Measurements from ENCODE around the gene LRMDA. TPM values are rescaled to one million over a fixed set of nuclear protein-coding genes. Genes with fewer than 3 reads are reported as not detected.

Gene LRMDA
- total and polyA plus RNA-seq, 2 of the 8 experiments (the other 6 are each of a cell fraction or from before 2014, with no cell fraction given) = 0.86 to 2.8 TPM

DNA sequence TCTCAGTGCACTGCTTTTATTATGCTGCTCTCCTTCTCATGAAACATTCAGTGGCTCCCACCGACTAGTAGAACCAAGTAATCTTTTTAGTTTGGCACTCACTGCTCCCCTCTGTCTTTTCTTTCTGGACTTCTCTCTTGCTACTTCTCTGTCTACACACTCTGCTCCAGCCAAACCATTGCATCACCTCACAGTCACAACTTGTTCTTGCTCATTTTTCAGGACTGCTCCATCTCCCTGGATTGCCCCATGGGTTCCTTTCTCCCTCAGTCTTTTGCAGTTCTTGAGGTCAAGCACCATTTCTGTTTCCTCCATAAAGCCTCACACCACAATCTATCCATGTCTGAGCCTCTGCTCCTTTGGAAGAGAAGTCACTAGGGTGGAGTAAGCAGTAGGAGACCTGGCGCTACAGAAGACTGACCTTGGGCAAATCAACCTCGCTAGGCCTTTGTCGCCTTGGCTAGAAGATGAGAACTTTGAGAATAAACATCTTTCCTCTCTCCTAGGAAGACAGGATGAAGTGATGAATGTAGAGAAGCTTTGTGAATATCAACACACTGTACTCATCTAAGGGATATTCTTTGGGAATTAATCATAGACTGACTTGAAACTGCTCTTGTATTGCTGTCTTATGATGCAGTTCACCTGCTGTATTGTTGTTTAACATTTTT lies 186.2 kb downstream of the LRMDA start:
- Histone ChIP-seq H3K79me2 (ENCODE audit: control insufficient read depth in 1 of 2, insufficient read depth in 2 of 2, low read length in 2 of 2) (no peaks in the 10 kb centered on the region), H4K91ac (replicated peaks; ENCODE audit: insufficient read length, low read length) (no peak overlapping the region), H4K8ac (ENCODE audit: extremely low read depth, insufficient read depth, low read length) (no peak overlapping the region), H2BK20ac (ENCODE audit: low read length) (no peak overlapping the region), H2BK5ac (ENCODE audit: low read depth, low read length) (no peak overlapping the region), H3K9me3 (ENCODE audit: insufficient read depth in 2 of 2, low read depth in 1 of 2, low read length in 1 of 2) (no peaks in the 10 kb centered on the region), H3K4ac (replicated peaks; ENCODE audit: insufficient read length, low read depth, low read length) (no peak overlapping the region), H4K5ac (ENCODE audit: insufficient read length, low read depth, low read length) (no peak overlapping the region), H4K20me1 (replicated peaks in 1 of 2; ENCODE audit: control insufficient read depth in 1 of 2, insufficient read depth in 2 of 2, low read length in 2 of 2) (no peaks in the 10 kb centered on the region), H3K27ac (ENCODE audit: low read depth, low read length) (no peak overlapping the region), H3K79me1 (ENCODE audit: low read depth, low read length) (no peaks in the 10 kb centered on the region), H3K36me3 (ENCODE audit: control insufficient read depth in 2 of 4, insufficient read depth in 4 of 4, low read length in 3 of 4) (no peaks in the 10 kb centered on the region), H3K14ac (ENCODE audit: insufficient read length) (no peak overlapping the region), H3K56ac (replicated peaks; ENCODE audit: insufficient read length, low read depth, low read length) (no peak overlapping the region), H3K9ac (replicated peaks in 1 of 4; ENCODE audit: extremely low read depth in 1 of 4, low read depth in 3 of 4, low read length in 3 of 4) (no peak overlapping the region), H3K4me3 (ENCODE audit: extremely low read depth in 1 of 4, insufficient read depth in 2 of 4, low read depth in 3 of 4, low read length in 4 of 4) (no peak overlapping the region), H3K23me2 (ENCODE audit: low read depth, low read length) (no peaks in the 10 kb centered on the region), H2BK120ac (replicated peaks; ENCODE audit: low read depth, low read length) (no peak overlapping the region), H3K23ac (ENCODE audit: insufficient read length) (no peak overlapping the region), H3K4me1 (replicated peaks in 1 of 4; ENCODE audit: control insufficient read depth in 3 of 4, insufficient read depth in 4 of 4, low read length in 3 of 4) (0 out of 7 replicates have a peak, but pooled peaks cover 0 to 2% (median 0%) of the 10 kb centered on the region in 4 experiments), H2AK5ac (ENCODE audit: low read depth, low read length) (no peak overlapping the region), H3K4me2 (ENCODE audit: insufficient read depth in 1 of 2, low read depth in 2 of 2, low read length in 2 of 2) (no peak overlapping the region), H3K18ac (ENCODE audit: extremely low read depth, low read length) (no peak overlapping the region), H2AFZ (ENCODE audit: low read length) (no peak overlapping the region), H3K27me3 (replicated peaks in 1 of 4; ENCODE audit: control insufficient read depth in 3 of 4, extremely low read depth in 1 of 4, insufficient read depth in 3 of 4, low read length in 3 of 4) (no peaks in the 10 kb centered on the region), H2BK12ac (ENCODE audit: low read depth, low read length) (no peak overlapping the region), H2BK15ac (ENCODE audit: low read length) (no peak overlapping the region)
- TF ChIP-seq RAD21 (IDR thresholded peaks at IDR 0.05 in 1 of 2, conservative IDR thresholded peaks at IDR 0.05 in 1 of 2; ENCODE audit: low read depth in 2 of 2, low read length in 2 of 2) (no peak), YY1 (IDR thresholded peaks at IDR 0.05; ENCODE audit: low read depth, low read length) (no peak), SRF (IDR thresholded peaks at IDR 0.05; ENCODE audit: low read depth, low read length) (no peak), EGR1 (IDR thresholded peaks at IDR 0.05; ENCODE audit: borderline replicate concordance, low read depth, low read length) (no peak), NANOG (IDR thresholded peaks at IDR 0.05; ENCODE audit: insufficient read depth, low read depth, low read length, poor library complexity, severe bottlenecking) (no peak), HDAC2 (IDR thresholded peaks at IDR 0.05; ENCODE audit: borderline replicate concordance in 1 of 2, low read depth in 2 of 2, low read length in 2 of 2) (no peak), TBP (IDR thresholded peaks at IDR 0.05; ENCODE audit: low read depth, low read length) (no peak), POU5F1 (IDR thresholded peaks at IDR 0.05; ENCODE audit: low read depth, low read length) (no peak)
- FAIRE-seq (no peak), DNase-seq (ENCODE audit: low read depth in 1 of 2, low spot score in 2 of 2) (no peak)
- CTCF ChIA-PET (ENCODE audit: partially characterized antibody) = no interaction called here
- 95% methylated on average over 4 of the region's 4 CpGs; no CpG with 5 or more reads in 1 of the 2 experiments for WGBS, 2 experiments (ENCODE audit: extremely low coverage in 1 of 2, insufficient coverage in 1 of 2, insufficient read length in 1 of 2, insufficient replicate concordance in 2 of 2, low coverage in 1 of 2, low lambda C conversion rate in 2 of 2, missing lambda C conversion rate in 1 of 2)
- POLR2A ChIA-PET (ENCODE audit: partially characterized antibody) = no interaction called here
